ENCODE results near the gene MATN4.

GRCh38 chr20:45312241-45312640 lies 4.1 kb upstream of the MATN4 start:
- TF ChIP-seq CTCF (IDR thresholded peaks at IDR 0.05; ENCODE audit: low read length) (no peak), EZH2 (optimal IDR thresholded peaks at IDR 0.05; ENCODE audit: low read depth, low read length) (no peak)

All from MM.1S (cell line).